Measurements from ENCODE around the gene PRKD1.

GRCh38 chr14:29789475-29789874 lies 138.2 kb downstream of the PRKD1 start:
- no peak for TF ChIP-seq CTCF (IDR thresholded peaks at IDR 0.05)
- TF ChIP-seq POLR2A (IDR thresholded peaks at IDR 0.05) = no peak

All from right lobe of liver (tissue), 4 donors.